Suppressor macrophage treated with lipopolysaccharide for 1 hour (primary cell): ENCODE results near the gene AKR7A2.
"Not testable (repeated sequence)": the region's sequence is repeated elsewhere in the genome, so short reads cannot be mapped to it uniquely, and the experiment has no call there.

Experiments
- DNase-seq, 3 donors: peaks; one replicate each; pipeline ENCODE4 v3.0.0-alpha.2; 2020 to 2022

AKR7A2 gene

GRCh38 chr1:19324665-19324990 is 12.7 kb upstream of the AKR7A2 start:
- DNase-seq = no peak

- DNase-seq = no peak
These were observed 12.2 kb upstream of the AKR7A2 start for GRCh38 chr1:19323987-19324664.

GRCh38 chr1:19322481-19322880 is 10.5 kb upstream of the AKR7A2 start:
- DNase-seq = peak; percentile 47 to 59 (median 52)

- DNase-seq = no peak
These were observed 9.1 kb upstream of the AKR7A2 start for GRCh38 chr1:19321071-19321470.

- no peak for DNase-seq
These were observed 7.3 kb upstream of the AKR7A2 start for GRCh38 chr1:19319196-19319595.

GRCh38 chr1:19317126-19317910 is 5.4 kb upstream of the AKR7A2 start:
- no peak for DNase-seq

- peak; percentile 40 to 69 (median 46) for DNase-seq
These were observed 3.6 kb upstream of the AKR7A2 start for GRCh38 chr1:19315378-19316198.

- DNase-seq = no peak
These were observed 2.3 kb upstream of the AKR7A2 start for GRCh38 chr1:19313961-19314882.

GRCh38 chr1:19313636-19313959 is 1.7 kb upstream of the AKR7A2 start:
- DNase-seq = no peak

GRCh38 chr1:19312782-19313635 is 1.1 kb upstream of the AKR7A2 start:
- no peak for DNase-seq

GRCh38 chr1:19311503-19311930 is 427 bp downstream of the AKR7A2 start:
- DNase-seq = no peak

- DNase-seq = no peak
These were observed 1.0 kb downstream of the AKR7A2 start for GRCh38 chr1:19310720-19311502.

- DNase-seq = no peak
These were observed 1.9 kb downstream of the AKR7A2 start for GRCh38 chr1:19310061-19310460.

GRCh38 chr1:19309123-19309813 is 2.7 kb downstream of the AKR7A2 start:
- DNase-seq = peak in 1 of 3 donors; percentile 41

GRCh38 chr1:19308509-19308907 is 3.4 kb downstream of the AKR7A2 start:
- no peak for DNase-seq

- DNase-seq = no peak
These were observed 4.0 kb downstream of the AKR7A2 start for GRCh38 chr1:19307794-19308508.

GRCh38 chr1:19306941-19307340 is 5.0 kb downstream of the AKR7A2 start:
- DNase-seq = no peak

GRCh38 chr1:19305880-19306279 is 6.1 kb downstream of the AKR7A2 start:
- no peak for DNase-seq

- not testable (repeated sequence) for DNase-seq
These were observed 7.9 kb downstream of the AKR7A2 start for GRCh38 chr1:19304081-19304480.
